ENCODE measurements around the gene MLPH.
"Not testable (repeated sequence)": the region's sequence is repeated elsewhere in the genome, so short reads cannot be mapped to it uniquely, and the experiment has no call there.

Gene MLPH

GRCh38 chr2:237457388-237457941, 29.6 kb upstream of the MLPH start:
- Histone ChIP-seq H3K27ac (ENCODE audit: low read length) (no peak overlapping the region), H3K9me3 (ENCODE audit: control insufficient read depth in 2 of 2, low read length in 2 of 2) (no peaks in the 10 kb centered on the region), H3K36me3 (ENCODE audit: control insufficient read depth in 2 of 2, insufficient read depth in 2 of 2, low read length in 2 of 2) (no peaks in the 10 kb centered on the region), H3K27me3 (ENCODE audit: control insufficient read depth in 1 of 2, insufficient read depth in 2 of 2, low read length in 2 of 2) (no peaks in the 10 kb centered on the region), H3K4me1 (ENCODE audit: control insufficient read depth, insufficient read depth, low read length) (peaks cover 11% of the 10 kb centered on the region), H3K4me3 (ENCODE audit: low read length in 2 of 2) (no peak overlapping the region), H3K9ac (ENCODE audit: low read length in 2 of 2) (no peak overlapping the region)

GRCh38 chr2:237458519-237458918, 28.5 kb upstream of the MLPH start:
- Histone ChIP-seq H3K4me3 (ENCODE audit: low read length in 2 of 2) (no peak overlapping the region), H3K36me3 (ENCODE audit: control insufficient read depth in 2 of 2, insufficient read depth in 2 of 2, low read length in 2 of 2) (no peaks in the 10 kb centered on the region), H3K9ac (ENCODE audit: low read length in 2 of 2) (no peak overlapping the region), H3K27ac (ENCODE audit: low read length) (no peak overlapping the region), H3K4me1 (ENCODE audit: control insufficient read depth, insufficient read depth, low read length) (peaks cover 11% of the 10 kb centered on the region), H3K9me3 (ENCODE audit: control insufficient read depth in 2 of 2, low read length in 2 of 2) (no peaks in the 10 kb centered on the region), H3K27me3 (ENCODE audit: control insufficient read depth in 1 of 2, insufficient read depth in 2 of 2, low read length in 2 of 2) (no peaks in the 10 kb centered on the region)

- no peak overlapping the region for H3K9ac ChIP-seq (ENCODE audit: low read length in 2 of 2)
- no peaks in the 10 kb centered on the region for H3K27me3 ChIP-seq (ENCODE audit: control insufficient read depth in 1 of 2, insufficient read depth in 2 of 2, low read length in 2 of 2)
- no peak overlapping the region for H3K4me3 ChIP-seq (ENCODE audit: low read length in 2 of 2)
- H3K36me3 ChIP-seq (ENCODE audit: control insufficient read depth in 2 of 2, insufficient read depth in 2 of 2, low read length in 2 of 2), result no peaks in the 10 kb centered on the region
- H3K9me3 ChIP-seq (ENCODE audit: control insufficient read depth in 2 of 2, low read length in 2 of 2), result no peaks in the 10 kb centered on the region
- H3K27ac ChIP-seq (ENCODE audit: low read length), result no peak overlapping the region
- peaks cover 11% of the 10 kb centered on the region for H3K4me1 ChIP-seq (ENCODE audit: control insufficient read depth, insufficient read depth, low read length)
These were observed 27.8 kb upstream of the MLPH start for GRCh38 chr2:237459226-237459625.

GRCh38 chr2:237459741-237460174, 27.3 kb upstream of the MLPH start:
- Histone ChIP-seq H3K36me3 (ENCODE audit: control insufficient read depth in 2 of 2, insufficient read depth in 2 of 2, low read length in 2 of 2) (no peaks in the 10 kb centered on the region), H3K4me1 (ENCODE audit: control insufficient read depth, insufficient read depth, low read length) (peaks cover 11% of the 10 kb centered on the region), H3K27me3 (ENCODE audit: control insufficient read depth in 1 of 2, insufficient read depth in 2 of 2, low read length in 2 of 2) (no peaks in the 10 kb centered on the region), H3K4me3 (ENCODE audit: low read length in 2 of 2) (no peak overlapping the region), H3K9ac (ENCODE audit: low read length in 2 of 2) (no peak overlapping the region), H3K9me3 (ENCODE audit: control insufficient read depth in 2 of 2, low read length in 2 of 2) (no peaks in the 10 kb centered on the region), H3K27ac (ENCODE audit: low read length) (no peak overlapping the region)

- Histone ChIP-seq H3K9ac (ENCODE audit: low read length in 2 of 2) (no peak overlapping the region), H3K4me3 (ENCODE audit: low read length in 2 of 2) (no peak overlapping the region), H3K36me3 (ENCODE audit: control insufficient read depth in 2 of 2, insufficient read depth in 2 of 2, low read length in 2 of 2) (no peaks in the 10 kb centered on the region), H3K27me3 (ENCODE audit: control insufficient read depth in 1 of 2, insufficient read depth in 2 of 2, low read length in 2 of 2) (no peaks in the 10 kb centered on the region), H3K9me3 (ENCODE audit: control insufficient read depth in 2 of 2, low read length in 2 of 2) (no peaks in the 10 kb centered on the region), H3K4me1 (ENCODE audit: control insufficient read depth, insufficient read depth, low read length) (no peaks in the 10 kb centered on the region), H3K27ac (ENCODE audit: low read length) (no peak overlapping the region)
These were observed 22.2 kb upstream of the MLPH start for GRCh38 chr2:237464757-237465391.

GRCh38 chr2:237465515-237466148, 21.4 kb upstream of the MLPH start:
- Histone ChIP-seq H3K4me1 (ENCODE audit: control insufficient read depth, insufficient read depth, low read length) (no peaks in the 10 kb centered on the region), H3K4me3 (ENCODE audit: low read length in 2 of 2) (no peak overlapping the region), H3K9ac (ENCODE audit: low read length in 2 of 2) (no peak overlapping the region), H3K27ac (ENCODE audit: low read length) (no peak overlapping the region), H3K27me3 (ENCODE audit: control insufficient read depth in 1 of 2, insufficient read depth in 2 of 2, low read length in 2 of 2) (no peaks in the 10 kb centered on the region), H3K9me3 (ENCODE audit: control insufficient read depth in 2 of 2, low read length in 2 of 2) (no peaks in the 10 kb centered on the region), H3K36me3 (ENCODE audit: control insufficient read depth in 2 of 2, insufficient read depth in 2 of 2, low read length in 2 of 2) (no peaks in the 10 kb centered on the region)

GRCh38 chr2:237466211-237466610, 20.8 kb upstream of the MLPH start:
- H3K27ac ChIP-seq (ENCODE audit: low read length), result no peak overlapping the region
- no peak overlapping the region for H3K4me3 ChIP-seq (ENCODE audit: low read length in 2 of 2)
- H3K27me3 ChIP-seq (ENCODE audit: control insufficient read depth in 1 of 2, insufficient read depth in 2 of 2, low read length in 2 of 2), result no peaks in the 10 kb centered on the region
- H3K9me3 ChIP-seq (ENCODE audit: control insufficient read depth in 2 of 2, low read length in 2 of 2), result no peaks in the 10 kb centered on the region
- no peaks in the 10 kb centered on the region for H3K36me3 ChIP-seq (ENCODE audit: control insufficient read depth in 2 of 2, insufficient read depth in 2 of 2, low read length in 2 of 2)
- H3K4me1 ChIP-seq (ENCODE audit: control insufficient read depth, insufficient read depth, low read length), result no peaks in the 10 kb centered on the region
- no peak overlapping the region for H3K9ac ChIP-seq (ENCODE audit: low read length in 2 of 2)

- no peaks in the 10 kb centered on the region for H3K9me3 ChIP-seq (ENCODE audit: control insufficient read depth in 2 of 2, low read length in 2 of 2)
- peaks cover 10% of the 10 kb centered on the region for H3K4me1 ChIP-seq (ENCODE audit: control insufficient read depth, insufficient read depth, low read length)
- H3K9ac ChIP-seq (ENCODE audit: low read length in 2 of 2), result no peak overlapping the region
- H3K4me3 ChIP-seq (ENCODE audit: low read length in 2 of 2), result no peak overlapping the region
- no peaks in the 10 kb centered on the region for H3K36me3 ChIP-seq (ENCODE audit: control insufficient read depth in 2 of 2, insufficient read depth in 2 of 2, low read length in 2 of 2)
- H3K27me3 ChIP-seq (ENCODE audit: control insufficient read depth in 1 of 2, insufficient read depth in 2 of 2, low read length in 2 of 2), result no peaks in the 10 kb centered on the region
- no peak overlapping the region for H3K27ac ChIP-seq (ENCODE audit: low read length)
These were observed 19.4 kb upstream of the MLPH start for GRCh38 chr2:237467447-237468179.

GRCh38 chr2:237469410-237469809, 17.6 kb upstream of the MLPH start:
- not testable (repeated sequence) for H3K27ac ChIP-seq (ENCODE audit: low read length); H3K9ac ChIP-seq (ENCODE audit: low read length in 2 of 2); H3K36me3 ChIP-seq (ENCODE audit: control insufficient read depth in 2 of 2, insufficient read depth in 2 of 2, low read length in 2 of 2); H3K9me3 ChIP-seq (ENCODE audit: control insufficient read depth in 2 of 2, low read length in 2 of 2); H3K27me3 ChIP-seq (ENCODE audit: control insufficient read depth in 1 of 2, insufficient read depth in 2 of 2, low read length in 2 of 2); H3K4me3 ChIP-seq (ENCODE audit: low read length in 2 of 2)
- peaks cover 13% of the 10 kb centered on the region for H3K4me1 ChIP-seq (ENCODE audit: control insufficient read depth, insufficient read depth, low read length)

- Histone ChIP-seq H3K27ac (ENCODE audit: low read length) (no peak overlapping the region), H3K4me1 (ENCODE audit: control insufficient read depth, insufficient read depth, low read length) (peaks cover 17% of the 10 kb centered on the region), H3K9ac (ENCODE audit: low read length in 2 of 2) (no peak overlapping the region), H3K27me3 (ENCODE audit: control insufficient read depth in 1 of 2, insufficient read depth in 2 of 2, low read length in 2 of 2) (no peaks in the 10 kb centered on the region), H3K9me3 (ENCODE audit: control insufficient read depth in 2 of 2, low read length in 2 of 2) (no peaks in the 10 kb centered on the region), H3K36me3 (ENCODE audit: control insufficient read depth in 2 of 2, insufficient read depth in 2 of 2, low read length in 2 of 2) (no peaks in the 10 kb centered on the region), H3K4me3 (ENCODE audit: low read length in 2 of 2) (no peak overlapping the region)
These were observed 17.2 kb upstream of the MLPH start for GRCh38 chr2:237469849-237470248.
